OCI-LY3 (cell line): ENCODE results near the gene KAZN.

Experiments
- H2AFZ ChIP-seq: fragments of 200-600, 300-600 bp; shearing (Covaris generic); 2 replicates; pipeline ENCODE4 v1.6.0; 2014; ENCODE audit warnings: antibody characterized with exemption, low read depth, low read length
- H3K27ac ChIP-seq: fragments of 200-600, 300-600 bp; sonication (generic); 2 replicates; pipeline ENCODE4 v1.5.1; 2014; ENCODE audit warnings: mild to moderate bottlenecking, low read length, moderate library complexity, mixed read lengths
- H3K27me3 ChIP-seq: fragments of 200-600, 300-600 bp; sonication (generic); 2 replicates; pipeline ENCODE4 v1.6.1; 2014; ENCODE audit warnings: low read depth, low read length, mixed read lengths
- H3K36me3 ChIP-seq: fragments of 200-600, 300-600 bp; sonication (generic); replicated peaks from 2 replicates; pipeline ENCODE3; 2014; ENCODE audit warnings: low read depth, low read length, mixed read lengths
- H3K4me1 ChIP-seq: fragments of 300-600, 200-600 bp; sonication (generic); 2 replicates; pipeline ENCODE4 v1.6.1; 2014; ENCODE audit warnings: low read length, mixed read lengths
- H3K4me2 ChIP-seq: fragments of 200-600, 300-600 bp; sonication (generic); 2 replicates; pipeline ENCODE4 v1.6.1; 2014; ENCODE audit warnings: low read length, mixed read lengths
- H3K4me3 ChIP-seq: fragments of 300-600, 200-600 bp; sonication (generic); 2 replicates; pipeline ENCODE4 v1.5.1; 2014; ENCODE audit warnings: antibody characterized with exemption, mild to moderate bottlenecking, low read length, moderate library complexity
- H3K79me2 ChIP-seq: fragments of 300-600, 200-600 bp; shearing (Covaris generic); 2 replicates; pipeline ENCODE4 v1.6.1; 2014; ENCODE audit warnings: mild to moderate bottlenecking, low read length, mixed read lengths
- H3K9ac ChIP-seq: fragments of 300-600, 200-600 bp; shearing (Covaris generic); 2 replicates; pipeline ENCODE4 v1.6.0; 2014; ENCODE audit warnings: mild to moderate bottlenecking, low read length, moderate library complexity
- H3K9me3 ChIP-seq: fragments of 200-600, 300-600 bp; shearing (Covaris generic); 2 replicates; pipeline ENCODE4 v1.6.1; 2014; ENCODE audit warnings: low read length, mixed read lengths; ENCODE audit not compliant: insufficient read depth
- H4K20me1 ChIP-seq: fragments of 200-600, 300-600 bp; sonication (generic); 2 replicates; pipeline ENCODE4 v1.6.1; 2016; ENCODE audit warnings: low read length, mixed read lengths; ENCODE audit not compliant: insufficient read depth
- EZH2phosphoT487 ChIP-seq: fragments of 200-600 bp; shearing (Covaris generic); IDR thresholded peaks from 2 replicates; pipeline ENCODE4 v1.6.1; 2018; ENCODE audit warnings: antibody characterized with exemption, mixed run types, low read depth
- TF ChIP-seq, protein P1 (sequence below): fragments of 200-600, 300-600 bp; sonication (generic); IDR thresholded peaks from 2 replicates; pipeline ENCODE4 v1.5.1; 2014; ENCODE audit warnings: antibody characterized with exemption, low read length, low read depth

The KAZN gene

DNA sequence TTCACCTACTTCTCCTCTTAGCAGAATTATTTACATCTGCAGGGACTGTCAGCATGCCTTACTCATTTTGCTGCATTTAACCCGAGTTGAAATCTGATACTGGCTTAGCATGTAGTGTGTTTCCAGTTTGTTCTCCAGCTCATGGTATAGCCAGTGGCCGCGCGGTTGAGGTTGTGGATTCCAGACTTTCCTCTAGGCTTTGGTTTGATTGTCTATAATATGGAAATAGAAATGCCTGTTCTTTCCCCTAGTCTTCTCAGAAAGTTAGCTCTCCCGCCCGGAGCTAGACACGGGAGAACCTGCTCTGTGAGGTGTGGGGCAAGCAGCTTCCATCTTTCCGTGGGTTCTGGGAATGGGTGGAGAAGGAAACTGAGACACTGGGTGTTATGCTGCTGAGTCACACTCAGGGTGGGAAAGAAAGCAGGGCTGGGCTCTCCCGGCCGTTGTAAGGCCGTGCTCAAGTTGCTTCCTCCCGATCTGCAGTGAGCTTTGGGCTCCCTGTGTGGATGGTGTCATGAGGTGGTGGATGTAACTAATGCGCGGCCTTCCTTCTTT lies 348.3 kb downstream of the KAZN start:
- no peak overlapping the region for H3K4me2 ChIP-seq
- H3K79me2 ChIP-seq: no peaks in the 10 kb centered on the region
- no peak overlapping the region for H3K9ac ChIP-seq
- no peak for TF ChIP-seq EZH2phosphoT487
- TF ChIP-seq, protein P1, sequence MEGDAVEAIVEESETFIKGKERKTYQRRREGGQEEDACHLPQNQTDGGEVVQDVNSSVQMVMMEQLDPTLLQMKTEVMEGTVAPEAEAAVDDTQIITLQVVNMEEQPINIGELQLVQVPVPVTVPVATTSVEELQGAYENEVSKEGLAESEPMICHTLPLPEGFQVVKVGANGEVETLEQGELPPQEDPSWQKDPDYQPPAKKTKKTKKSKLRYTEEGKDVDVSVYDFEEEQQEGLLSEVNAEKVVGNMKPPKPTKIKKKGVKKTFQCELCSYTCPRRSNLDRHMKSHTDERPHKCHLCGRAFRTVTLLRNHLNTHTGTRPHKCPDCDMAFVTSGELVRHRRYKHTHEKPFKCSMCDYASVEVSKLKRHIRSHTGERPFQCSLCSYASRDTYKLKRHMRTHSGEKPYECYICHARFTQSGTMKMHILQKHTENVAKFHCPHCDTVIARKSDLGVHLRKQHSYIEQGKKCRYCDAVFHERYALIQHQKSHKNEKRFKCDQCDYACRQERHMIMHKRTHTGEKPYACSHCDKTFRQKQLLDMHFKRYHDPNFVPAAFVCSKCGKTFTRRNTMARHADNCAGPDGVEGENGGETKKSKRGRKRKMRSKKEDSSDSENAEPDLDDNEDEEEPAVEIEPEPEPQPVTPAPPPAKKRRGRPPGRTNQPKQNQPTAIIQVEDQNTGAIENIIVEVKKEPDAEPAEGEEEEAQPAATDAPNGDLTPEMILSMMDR: no peak
- H3K27ac ChIP-seq: no peak overlapping the region
- H4K20me1 ChIP-seq: no peaks in the 10 kb centered on the region
- no peaks in the 10 kb centered on the region for H3K9me3 ChIP-seq
- H3K27me3 ChIP-seq: no peaks in the 10 kb centered on the region
- H2AFZ ChIP-seq: no peak overlapping the region
- H3K36me3 ChIP-seq: no peaks in the 10 kb centered on the region
- no peaks in the 10 kb centered on the region for H3K4me1 ChIP-seq
- no peak overlapping the region for H3K4me3 ChIP-seq

DNA sequence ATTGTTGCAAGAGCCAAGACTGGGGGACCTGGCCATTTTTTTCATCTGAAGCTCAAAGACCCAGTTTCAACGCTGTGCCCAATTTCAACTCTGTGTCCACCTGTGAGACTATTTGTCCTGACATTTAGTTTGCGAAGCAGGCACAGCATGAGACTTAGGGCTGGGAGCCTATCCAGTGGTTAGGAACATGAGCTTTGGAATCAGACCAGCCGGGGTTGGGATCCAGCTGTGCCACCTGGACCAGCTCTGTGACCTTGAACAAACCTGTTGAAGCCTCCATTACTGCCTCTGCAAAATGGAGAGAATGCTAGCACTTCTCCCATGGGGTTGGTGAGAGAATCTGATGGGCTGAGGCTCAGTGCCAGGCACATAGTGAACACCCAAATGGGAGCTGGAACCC lies 348.9 kb downstream of the KAZN start:
- H2AFZ ChIP-seq: no peak overlapping the region
- no peaks in the 10 kb centered on the region for H3K27me3 ChIP-seq
- H3K9ac ChIP-seq: no peak overlapping the region
- H3K4me2 ChIP-seq: no peak overlapping the region
- no peaks in the 10 kb centered on the region for H3K79me2 ChIP-seq
- no peak overlapping the region for H3K4me3 ChIP-seq
- TF ChIP-seq EZH2phosphoT487: no peak
- TF ChIP-seq, protein P1: no peak
- H3K9me3 ChIP-seq: no peaks in the 10 kb centered on the region
- no peaks in the 10 kb centered on the region for H3K36me3 ChIP-seq
- no peaks in the 10 kb centered on the region for H3K4me1 ChIP-seq
- H3K27ac ChIP-seq: no peak overlapping the region
- no peaks in the 10 kb centered on the region for H4K20me1 ChIP-seq

DNA sequence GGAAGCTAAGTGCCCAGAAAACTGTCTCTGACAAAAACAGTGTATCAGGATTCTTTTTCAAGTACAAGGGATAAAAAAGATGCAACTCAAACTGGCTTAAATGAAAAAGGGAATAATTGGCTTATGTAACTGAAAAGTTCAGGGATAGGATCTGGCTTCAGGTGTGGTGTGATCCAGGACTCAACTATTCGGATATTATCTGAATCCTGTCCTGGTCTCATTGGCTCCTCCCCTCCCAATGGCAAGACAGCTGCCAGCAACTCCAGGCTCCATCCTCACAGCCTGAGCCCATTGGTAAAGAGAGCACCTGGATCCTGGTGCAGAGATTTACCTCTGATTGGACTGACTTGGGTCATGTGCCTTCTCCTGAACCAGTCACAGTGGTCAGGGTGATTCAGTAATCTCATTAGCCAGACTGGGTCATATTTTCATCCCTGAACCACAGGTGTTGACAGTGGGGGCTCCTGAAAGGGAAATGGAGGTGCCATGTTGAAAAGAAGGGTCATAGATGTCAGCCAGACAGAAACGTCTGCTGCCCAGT lies 349.7 kb downstream of the KAZN start:
- H3K4me2 ChIP-seq: no peak overlapping the region
- no peak overlapping the region for H2AFZ ChIP-seq
- no peak overlapping the region for H3K27ac ChIP-seq
- no peak overlapping the region for H3K4me3 ChIP-seq
- TF ChIP-seq, protein P1: no peak
- no peak for TF ChIP-seq EZH2phosphoT487
- no peaks in the 10 kb centered on the region for H4K20me1 ChIP-seq
- H3K79me2 ChIP-seq: no peaks in the 10 kb centered on the region
- no peak overlapping the region for H3K9ac ChIP-seq
- H3K9me3 ChIP-seq: no peaks in the 10 kb centered on the region
- H3K36me3 ChIP-seq: no peaks in the 10 kb centered on the region
- no peaks in the 10 kb centered on the region for H3K4me1 ChIP-seq
- H3K27me3 ChIP-seq: no peaks in the 10 kb centered on the region

DNA sequence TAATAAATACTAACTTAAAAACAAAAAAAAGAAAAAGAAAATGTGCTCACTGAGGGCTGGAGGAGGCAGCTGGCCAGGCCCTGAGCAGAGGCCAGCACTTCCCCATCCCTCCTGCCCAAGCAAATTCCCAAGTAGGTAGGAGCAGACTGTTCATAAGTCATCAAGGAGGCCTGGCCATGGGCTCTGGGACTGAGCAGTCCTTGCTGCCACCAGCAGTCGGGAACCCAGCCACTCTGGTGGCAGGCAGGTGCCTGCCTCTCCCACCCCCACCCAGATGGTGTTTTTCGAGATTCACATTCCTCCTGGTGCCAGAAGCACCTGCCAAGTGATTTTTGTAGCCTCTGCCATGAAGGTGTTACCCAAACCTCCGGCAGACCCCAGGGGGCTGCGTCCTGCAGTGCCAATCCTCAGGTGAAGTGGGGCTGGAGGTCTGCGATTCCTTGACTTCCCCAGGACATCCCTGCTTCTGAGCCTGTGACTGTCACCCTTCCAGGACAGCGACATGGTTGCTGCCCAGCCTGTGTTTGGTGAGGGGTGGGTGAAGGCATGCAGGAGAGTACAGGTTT lies 350.9 kb downstream of the KAZN start:
- no peaks in the 10 kb centered on the region for H3K4me1 ChIP-seq
- H4K20me1 ChIP-seq: no peaks in the 10 kb centered on the region
- no peak overlapping the region for H3K27ac ChIP-seq
- H3K36me3 ChIP-seq: no peaks in the 10 kb centered on the region
- no peaks in the 10 kb centered on the region for H3K9me3 ChIP-seq
- no peak for TF ChIP-seq EZH2phosphoT487
- TF ChIP-seq, protein P1: no peak
- H3K4me2 ChIP-seq: no peak overlapping the region
- H2AFZ ChIP-seq: no peak overlapping the region
- no peaks in the 10 kb centered on the region for H3K79me2 ChIP-seq
- H3K9ac ChIP-seq: no peak overlapping the region
- no peaks in the 10 kb centered on the region for H3K27me3 ChIP-seq
- no peak overlapping the region for H3K4me3 ChIP-seq
